DOHH2 (cell line): ENCODE data around the gene MRTFA.

Experiments
- H3F3A ChIP-seq: fragments of 200-600 bp; sonication (generic), shearing (Covaris generic); 2 replicates; pipeline ENCODE4 v1.6.0; 2016; ENCODE audit warnings: antibody characterized with exemption, mild to moderate bottlenecking; ENCODE audit not compliant: control insufficient read depth, insufficient read depth
- H3K27ac ChIP-seq: fragments of 200-600 bp; sonication (generic); 2 replicates; pipeline ENCODE4 v1.5.1; 2014; ENCODE audit warnings: low read depth, mild to moderate bottlenecking, low read length, moderate library complexity
- H3K27me3 ChIP-seq: fragments of 200-600 bp; sonication (generic); 2 replicates; pipeline ENCODE4 v1.6.1; 2014; ENCODE audit warnings: mild to moderate bottlenecking, low read length, mixed read lengths; ENCODE audit not compliant: control insufficient read depth
- H3K36me3 ChIP-seq: fragments of 200-600 bp; sonication (generic); 2 replicates; pipeline ENCODE4 v1.6.1; 2014; ENCODE audit warnings: mild to moderate bottlenecking, low read length, moderate library complexity, mixed read lengths; ENCODE audit not compliant: control insufficient read depth
- H3K4me1 ChIP-seq: fragments of 200-600 bp; sonication (generic); 2 replicates; pipeline ENCODE4 v1.6.1; 2014; ENCODE audit warnings: mild to moderate bottlenecking, low read length, mixed read lengths; ENCODE audit not compliant: control insufficient read depth
- H3K4me2 ChIP-seq: fragments of 200-600 bp; sonication (generic); 2 replicates; pipeline ENCODE4 v1.6.0; 2014; ENCODE audit warnings: mild to moderate bottlenecking, low read length, moderate library complexity
- H3K4me3 ChIP-seq: fragments of 200-600 bp; sonication (generic); 2 replicates; pipeline ENCODE4 v1.5.1; 2014; ENCODE audit warnings: mild to moderate bottlenecking, low read length, mixed read lengths
- H3K79me2 ChIP-seq: fragments of 200-600 bp; sonication (generic); 2 replicates; pipeline ENCODE4 v1.6.1; 2014; ENCODE audit warnings: mild to moderate bottlenecking, low read length, mixed read lengths; ENCODE audit not compliant: control insufficient read depth
- H3K9me2 ChIP-seq: fragments of 200-600 bp; sonication (generic); replicated peaks from 2 replicates; pipeline ENCODE4 v1.6.1; 2014; ENCODE audit warnings: mild to moderate bottlenecking, low read length, mixed read lengths; ENCODE audit not compliant: control insufficient read depth
- H3K9me3 ChIP-seq: fragments of 200-600 bp; sonication (generic); 2 replicates; pipeline ENCODE4 v1.6.1; 2014; ENCODE audit warnings: antibody characterized with exemption, low read length, mixed read lengths; ENCODE audit not compliant: control insufficient read depth, insufficient read depth
- H4K20me1 ChIP-seq: fragments of 200-600 bp; sonication (generic); 2 replicates; pipeline ENCODE4 v1.6.0; 2014; ENCODE audit warnings: low read depth, mild to moderate bottlenecking, antibody characterized with exemption, low read length, moderate library complexity; ENCODE audit not compliant: control insufficient read depth, insufficient read depth
- CTCF ChIP-seq: fragments of 200-600 bp; sonication (generic); IDR thresholded peaks from one replicate; pipeline ENCODE4 v1.5.1; 2014; ENCODE audit warnings: antibody characterized with exemption, mild to moderate bottlenecking, low read depth, low read length; ENCODE audit not compliant: poor library complexity, severe bottlenecking
- EZH2phosphoT487 ChIP-seq: fragments of 200-600 bp; sonication (generic); IDR thresholded peaks from 2 replicates; pipeline ENCODE4 v1.6.1; 2017; ENCODE audit warnings: borderline replicate concordance, mild to moderate bottlenecking, antibody characterized with exemption, low read length, moderate library complexity, mixed read lengths

Gene MRTFA

GRCh38 chr22:40674274-40674673 is 37.8 kb upstream of the MRTFA start:
- Histone ChIP-seq H3K9me2 (no peaks in the 10 kb centered on the region), H3K4me2 (no peak overlapping the region), H3K27me3 (peaks cover 3% of the 10 kb centered on the region; the same call in 1 of the 2 replicates), H3K36me3 (no peaks in the 10 kb centered on the region), H3K27ac (no peak overlapping the region), H3K4me1 (no peaks in the 10 kb centered on the region), H3F3A (no peaks in the 10 kb centered on the region), H3K4me3 (no peak overlapping the region), H3K9me3 (no peaks in the 10 kb centered on the region), H4K20me1 (no peaks in the 10 kb centered on the region), H3K79me2 (no peaks in the 10 kb centered on the region)
- TF ChIP-seq CTCF (no peak), EZH2phosphoT487 (no peak)

GRCh38 chr22:40673017-40673416 is 36.5 kb upstream of the MRTFA start:
- Histone ChIP-seq H3K4me3 (no peak overlapping the region), H3K4me2 (no peak overlapping the region), H4K20me1 (no peaks in the 10 kb centered on the region), H3K79me2 (no peaks in the 10 kb centered on the region), H3K36me3 (no peaks in the 10 kb centered on the region), H3K4me1 (no peaks in the 10 kb centered on the region), H3K9me2 (no peaks in the 10 kb centered on the region), H3K27ac (no peak overlapping the region), H3K9me3 (no peaks in the 10 kb centered on the region), H3F3A (no peaks in the 10 kb centered on the region), H3K27me3 (0 out of 2 replicates have a peak, but pooled peaks cover 3% of the 10 kb centered on the region)
- TF ChIP-seq EZH2phosphoT487 (no peak), CTCF (no peak)

- no peaks in the 10 kb centered on the region for H3F3A ChIP-seq
- TF ChIP-seq CTCF (no peak), EZH2phosphoT487 (no peak)
- no peaks in the 10 kb centered on the region for H3K36me3 ChIP-seq
- H3K4me3 ChIP-seq = no peak overlapping the region
- H3K79me2 ChIP-seq = no peaks in the 10 kb centered on the region
- no peak overlapping the region for H3K4me2 ChIP-seq
- no peaks in the 10 kb centered on the region for H3K9me3 ChIP-seq
- H3K27ac ChIP-seq = no peak overlapping the region
- H3K27me3 ChIP-seq = 0 out of 2 replicates have a peak, but pooled peaks cover 3% of the 10 kb centered on the region
- no peaks in the 10 kb centered on the region for H3K4me1 ChIP-seq
- H3K9me2 ChIP-seq = no peaks in the 10 kb centered on the region
- no peaks in the 10 kb centered on the region for H4K20me1 ChIP-seq
Observed at GRCh38 chr22:40671796-40672360, 35.4 kb upstream of the MRTFA start.
